Fibroblast of lung (primary cell): Measurements from ENCODE around the gene FRS3. TPM values are rescaled to one million over a fixed set of nuclear protein-coding genes. Genes with fewer than 3 reads are reported as not detected.

Experiments
- DNase-seq, 2 donors: peaks; one replicate each; pipeline versions ENCODE4 v3.0.0 to v3.0.0-alpha.2; 2010; ENCODE audit warnings: low read depth in 2 of 2
- H2AFZ ChIP-seq: 2 replicates; pipeline ENCODE4 v1.5.1; 2012; ENCODE audit warnings: low read length, control low read depth, inconsistent platforms
- H3K27ac ChIP-seq: 2 replicates; pipeline ENCODE4 v1.5.1; 2011; ENCODE audit warnings: low read length, control low read depth; ENCODE audit not compliant: insufficient read depth
- H3K27me3 ChIP-seq: 2 replicates; pipeline ENCODE4 v1.5.1; 2011; ENCODE audit warnings: mild to moderate bottlenecking, low read length; ENCODE audit not compliant: control insufficient read depth, insufficient read depth
- H3K36me3 ChIP-seq: 2 replicates; pipeline ENCODE4 v1.5.1; 2011; ENCODE audit warnings: low read length; ENCODE audit not compliant: control insufficient read depth, insufficient read depth
- H3K4me1 ChIP-seq: 2 replicates; pipeline ENCODE4 v1.5.1; 2011; ENCODE audit warnings: low read length; ENCODE audit not compliant: control insufficient read depth, insufficient read depth; ENCODE audit errors: extremely low read depth
- H3K4me2 ChIP-seq: 2 replicates; pipeline ENCODE4 v1.5.1; 2011; ENCODE audit warnings: low read length, control low read depth; ENCODE audit not compliant: insufficient read depth; ENCODE audit errors: extremely low read depth
- H3K4me3 ChIP-seq, 4 experiments: fragments of 200-600 bp in 1 of 4; sonication (generic) in 1 of 4; replicated peaks in 1 of 4; 2 replicates each; pipeline ENCODE4 v1.5.1; 2011 to 2016; ENCODE audit warnings: low read length in 4 of 4, low read depth in 3 of 4, mild to moderate bottlenecking in 3 of 4, control low read depth in 2 of 4, inconsistent platforms in 1 of 4, mixed read lengths in 1 of 4; ENCODE audit not compliant: insufficient read depth in 1 of 4; ENCODE audit errors: control extremely low read depth in 1 of 4
- H3K79me2 ChIP-seq: 2 replicates; pipeline ENCODE4 v1.5.1; 2012; ENCODE audit warnings: mild to moderate bottlenecking, low read length, inconsistent platforms; ENCODE audit not compliant: control insufficient read depth, insufficient read depth
- H3K9ac ChIP-seq: 2 replicates; pipeline ENCODE4 v1.5.1; 2011; ENCODE audit warnings: mild to moderate bottlenecking, low read length, control low read depth; ENCODE audit not compliant: insufficient read depth
- H3K9me3 ChIP-seq: 2 replicates; pipeline ENCODE4 v1.5.1; 2012; ENCODE audit warnings: low read depth, low read length; ENCODE audit not compliant: control insufficient read depth, insufficient read depth
- H4K20me1 ChIP-seq: 2 replicates; pipeline ENCODE4 v1.5.1; 2011; ENCODE audit warnings: low read length; ENCODE audit not compliant: control insufficient read depth, insufficient read depth; ENCODE audit errors: extremely low read depth
- CTCF ChIP-seq, 2 donors: IDR thresholded peaks in 1 of 2; conservative IDR thresholded peaks in 1 of 2; 1 replicate in 1 of 2; 2 replicates in 1 of 2; pipeline ENCODE4 v1.5.1; 2011 to 2012; ENCODE audit warnings: low read length in 2 of 2, control low read depth in 1 of 2, inconsistent platforms in 1 of 2, low read depth in 1 of 2, mild to moderate bottlenecking in 1 of 2
- EZH2 ChIP-seq: IDR thresholded peaks from 2 replicates; pipeline ENCODE4 v1.5.1; 2012; ENCODE audit warnings: low read length, control low read depth, mild to moderate bottlenecking; ENCODE audit errors: missing control alignments
- polyA plus RNA-seq, 2 donors: library from polyadenylated mRNA; depleted of rRNA in 1 of 2; stranded (reverse) in 1 of 2; unstranded in 1 of 2; fragments of >200 nt; gene quantifications; 2 replicates each; pipeline ENCODE4 v1.2.1, GENCODE V29; 2011 to 2012; ENCODE audit warnings: missing spikeins in 1 of 2
- total RNA-seq: library from RNA; depleted of rRNA; stranded (reverse); fragments of >200 nt; gene quantifications from 2 replicates; pipeline ENCODE4 v1.2.1, GENCODE V29; 2014

Gene FRS3
- total and polyA plus RNA-seq, 2 donors (not counting 1 experiment from before 2014, with no cell fraction given): 1.8 to 2.4 TPM

- no peak overlapping the region for H3K4me3 ChIP-seq
- H3K9ac ChIP-seq: no peak overlapping the region
- peaks cover 12% of the 10 kb centered on the region for H3K27me3 ChIP-seq
- H3K9me3 ChIP-seq: no peaks in the 10 kb centered on the region
- H2AFZ ChIP-seq: no peak overlapping the region
- H3K27ac ChIP-seq: no peak overlapping the region
- DNase-seq: no peak
- no peaks in the 10 kb centered on the region for H4K20me1 ChIP-seq
- H3K4me2 ChIP-seq: no peak overlapping the region
- no peak for TF ChIP-seq EZH2
- TF ChIP-seq CTCF (conservative IDR thresholded peaks at IDR 0.05 in 1 of 2, IDR thresholded peaks at IDR 0.05 in 1 of 2; ENCODE audit: low read depth in 1 of 2, low read length in 2 of 2): no peak
- no peaks in the 10 kb centered on the region for H3K79me2 ChIP-seq
- H3K4me1 ChIP-seq: no peaks in the 10 kb centered on the region
- H3K36me3 ChIP-seq: no peaks in the 10 kb centered on the region
Observed at GRCh38 chr6:41755895-41756294, 23.8 kb downstream of the FRS3 start.

- H3K4me2 ChIP-seq: no peak overlapping the region
- no peak overlapping the region for H2AFZ ChIP-seq
- H3K4me1 ChIP-seq: no peaks in the 10 kb centered on the region
- H3K9ac ChIP-seq: no peak overlapping the region
- H3K27ac ChIP-seq: no peak overlapping the region
- H3K9me3 ChIP-seq: no peaks in the 10 kb centered on the region
- peaks cover 5% of the 10 kb centered on the region for H3K27me3 ChIP-seq
- H3K36me3 ChIP-seq: no peaks in the 10 kb centered on the region
- TF ChIP-seq CTCF (conservative IDR thresholded peaks at IDR 0.05 in 1 of 2, IDR thresholded peaks at IDR 0.05 in 1 of 2; ENCODE audit: low read depth in 1 of 2, low read length in 2 of 2) (no peak), EZH2 (no peak)
- H4K20me1 ChIP-seq: no peaks in the 10 kb centered on the region
- DNase-seq: no peak
- H3K79me2 ChIP-seq: no peaks in the 10 kb centered on the region
- no peak overlapping the region for H3K4me3 ChIP-seq
Observed at GRCh38 chr6:41750374-41750773, 29.3 kb downstream of the FRS3 start.

- Histone ChIP-seq H3K9ac (no peak overlapping the region), H3K27ac (no peak overlapping the region), H3K9me3 (no peaks in the 10 kb centered on the region), H2AFZ (no peak overlapping the region), H3K4me3 (no peak overlapping the region), H4K20me1 (no peaks in the 10 kb centered on the region), H3K4me1 (no peaks in the 10 kb centered on the region), H3K27me3 (no peaks in the 10 kb centered on the region), H3K36me3 (no peaks in the 10 kb centered on the region), H3K4me2 (no peak overlapping the region), H3K79me2 (no peaks in the 10 kb centered on the region)
- DNase-seq: no peak
- TF ChIP-seq CTCF (conservative IDR thresholded peaks at IDR 0.05 in 1 of 2, IDR thresholded peaks at IDR 0.05 in 1 of 2; ENCODE audit: low read depth in 1 of 2, low read length in 2 of 2): no peak
- no peak for TF ChIP-seq EZH2
Observed at GRCh38 chr6:41748542-41748941, 31.2 kb downstream of the FRS3 start.
